GM10266 (cell line): ENCODE measurements around the gene HOXA9.

Source experiments
- DNase-seq: peaks from one replicate; pipeline ENCODE4 v3.0.0; 2012; ENCODE audit errors: extremely low spot score
- CTCF ChIP-seq: IDR thresholded peaks from 2 replicates; pipeline ENCODE4 v1.5.1; 2012; ENCODE audit warnings: mild to moderate bottlenecking, low read depth; ENCODE audit not compliant: control insufficient read depth, insufficient read depth; ENCODE audit errors: missing control alignments

The HOXA9 gene

GRCh38 chr7:27159266-27160144, 5.8 kb downstream of the HOXA9 start:
- no peak for DNase-seq
- TF ChIP-seq CTCF: no peak

DNA sequence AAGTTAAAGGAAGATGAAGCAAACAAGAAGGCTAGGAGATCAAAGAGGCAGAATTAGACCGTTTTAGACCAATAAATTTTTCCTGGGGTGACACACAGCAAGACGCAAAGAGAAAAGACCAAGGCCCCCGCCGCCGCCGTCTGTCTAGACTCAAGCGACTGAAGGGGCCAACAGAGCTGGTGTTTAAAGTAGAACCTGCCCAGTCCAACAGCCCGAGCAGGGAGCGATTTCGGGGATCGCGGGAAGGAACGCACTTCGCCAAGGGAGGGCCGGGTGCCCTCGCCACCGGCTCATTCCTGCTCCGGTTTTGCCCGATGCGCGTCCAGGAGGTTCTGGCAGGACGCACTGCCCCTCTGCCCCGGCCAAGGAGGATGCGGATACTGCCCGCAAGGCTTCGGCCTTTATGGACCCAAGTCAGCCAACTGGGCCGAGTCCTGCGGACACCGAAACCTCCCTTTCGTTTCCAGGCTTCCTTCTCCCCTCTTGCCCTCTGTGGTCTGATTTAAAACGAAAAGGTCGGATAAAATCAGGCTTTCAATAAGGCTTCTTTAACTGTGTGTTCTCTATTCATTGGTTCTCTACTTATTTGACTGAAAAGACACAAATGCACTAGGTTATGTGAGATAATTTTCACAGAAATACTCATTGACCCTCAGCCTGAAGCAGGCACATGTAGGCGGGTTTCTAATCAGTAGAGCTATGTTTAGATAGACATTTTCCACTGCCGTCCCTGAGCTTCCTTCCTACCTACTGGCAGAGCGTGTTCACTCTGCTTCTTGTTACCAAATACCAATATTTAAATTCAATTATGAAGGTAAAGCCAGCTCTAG, 6.7 kb downstream of the HOXA9 start:
- no peak for DNase-seq
- no peak for TF ChIP-seq CTCF

DNA sequence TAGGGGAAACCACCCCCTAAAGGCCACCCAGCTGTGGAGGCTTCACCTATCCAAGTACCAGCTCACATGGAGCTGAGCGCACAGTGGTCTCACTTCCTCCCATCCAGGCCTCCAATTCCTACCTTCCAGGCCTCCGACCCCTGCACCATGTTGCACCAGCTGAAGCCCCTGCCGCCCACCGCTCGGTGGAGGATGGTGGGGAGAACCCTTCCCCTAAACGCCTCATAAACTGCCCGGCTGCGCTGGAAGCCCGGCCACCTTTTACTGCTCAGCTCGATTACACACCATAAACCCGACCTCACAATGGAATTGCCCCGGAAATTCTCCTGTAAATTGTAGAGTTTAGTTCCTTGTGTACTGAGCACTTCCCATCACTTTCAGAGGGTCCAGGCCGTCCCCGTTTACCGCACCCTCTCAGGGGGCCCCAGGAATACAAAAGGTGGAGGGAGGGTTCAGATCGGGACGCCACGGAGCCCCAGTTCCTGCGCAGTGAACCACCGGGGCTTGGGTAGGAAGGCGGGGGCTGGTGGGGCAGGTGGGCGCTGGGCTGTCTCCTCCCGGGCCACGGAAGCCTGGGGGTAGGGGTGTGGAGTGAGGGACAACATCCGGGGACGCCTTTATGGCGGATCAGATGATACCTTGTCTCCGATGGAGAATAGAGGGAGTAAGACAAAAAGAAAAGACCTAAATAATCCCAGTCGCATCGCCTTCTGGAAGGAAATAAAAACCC, 7.5 kb downstream of the HOXA9 start:
- no peak for DNase-seq
- TF ChIP-seq CTCF: no peak

DNA sequence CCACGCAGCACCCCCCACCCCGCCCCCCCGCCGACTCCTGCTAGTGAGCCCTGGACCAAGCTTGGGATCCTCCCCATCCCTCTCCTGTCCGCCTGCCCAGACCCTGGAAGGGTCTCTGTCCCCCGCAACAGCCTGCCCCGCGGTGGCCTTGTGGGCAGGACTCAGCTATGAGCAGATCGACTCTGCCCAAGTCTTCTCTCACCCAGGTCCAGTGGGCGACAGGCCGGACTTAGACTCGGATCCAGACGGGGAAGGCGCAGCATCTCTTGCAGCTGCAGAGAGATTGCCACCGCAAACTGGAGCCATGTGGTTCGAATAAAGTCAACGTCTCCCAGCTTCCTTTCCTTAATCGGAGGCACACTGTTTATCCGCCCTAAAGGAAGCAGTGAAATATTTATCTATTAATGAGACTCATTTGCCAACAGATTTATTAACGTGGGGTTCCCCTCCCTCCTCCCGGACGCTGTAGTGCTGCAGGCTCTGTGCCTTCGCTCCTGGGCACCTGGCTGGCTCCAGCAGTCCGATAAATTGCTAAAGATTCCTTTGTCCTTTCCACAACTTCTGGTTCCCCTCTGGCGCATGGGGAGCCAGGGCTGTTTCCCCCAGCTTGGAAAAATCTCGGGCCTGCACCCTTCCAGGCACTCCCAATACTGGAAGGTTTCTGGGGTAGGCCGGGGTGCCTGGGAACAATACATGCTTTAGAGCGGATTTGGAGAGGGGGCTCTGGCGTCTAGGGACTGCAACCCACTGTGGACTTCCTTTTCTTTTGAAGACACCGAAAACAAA, 8.2 kb downstream of the HOXA9 start:
- TF ChIP-seq CTCF: no peak
- no peak for DNase-seq

DNA sequence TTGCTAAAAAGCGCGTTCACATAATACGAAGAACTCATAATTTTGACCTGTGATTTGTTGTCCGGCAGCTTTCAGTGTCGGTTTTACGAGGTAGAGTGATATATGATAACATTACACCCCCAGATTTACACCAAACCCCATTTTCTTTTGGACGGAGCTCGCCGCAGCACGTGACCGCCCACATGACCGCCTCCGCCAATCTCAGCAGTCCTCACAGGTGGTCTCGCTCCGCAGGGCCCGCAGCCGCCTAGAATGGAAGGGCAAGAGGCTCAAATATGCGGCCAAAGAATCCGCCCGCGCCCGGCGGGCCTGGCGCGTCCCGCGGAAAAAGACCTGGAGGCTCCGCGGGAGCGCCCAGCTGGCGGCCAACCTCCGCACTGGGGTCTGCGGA, 8.8 kb downstream of the HOXA9 start, which contains the start of gene HOXA7:
Gene HOXA7 (minus strand): TSS at position 168 of the 391 bp plus-strand sequence. CDS start 130 bp downstream, at position 38.
- DNase-seq: no peak
- TF ChIP-seq CTCF: no peak

GRCh38 chr7:27155816-27156507, 9.4 kb downstream of the HOXA9 start:
- no peak for TF ChIP-seq CTCF
- DNase-seq: no peak
